HTERT RPE-1 (cell line): Measurements from ENCODE around the gene TREH.

Experiments used
- in situ Hi-C: fragments of 300-500 bp; cut with MboI; formaldehyde crosslinking; loops from 4 replicates; pipeline ENCODE4 v1.14.3; 2020; ENCODE audit warnings: low sequenced_read_pairs

TREH gene

GRCh38 chr11:118652681-118653181 lies 26.7 kb downstream of the TREH start:
- in situ Hi-C loops: no loop called here

GRCh38 chr11:118651820-118652219 lies 27.6 kb downstream of the TREH start:
- in situ Hi-C loops: no loop called here

GRCh38 chr11:118650366-118650765 lies 29.1 kb downstream of the TREH start:
- in situ Hi-C loops: no loop called here

GRCh38 chr11:118649941-118650340 lies 29.5 kb downstream of the TREH start:
- in situ Hi-C loops: no loop called here

- in situ Hi-C loops: no loop called here
These were observed 31.2 kb downstream of the TREH start for GRCh38 chr11:118648291-118648690.

- in situ Hi-C loops: no loop called here
These were observed 33.1 kb downstream of the TREH start for GRCh38 chr11:118646393-118646792.

- in situ Hi-C loops: no loop called here
These were observed 34.3 kb downstream of the TREH start for GRCh38 chr11:118645066-118645715.

GRCh38 chr11:118644496-118644895 lies 35.0 kb downstream of the TREH start:
- in situ Hi-C loops: no loop called here

- in situ Hi-C loops: no loop called here
These were observed 35.5 kb downstream of the TREH start for GRCh38 chr11:118643995-118644345.

- in situ Hi-C loops: no loop called here
These were observed 36.1 kb downstream of the TREH start for GRCh38 chr11:118643142-118643994.

- in situ Hi-C loops: no loop called here
These were observed 37.9 kb downstream of the TREH start for GRCh38 chr11:118641397-118642019.

GRCh38 chr11:118640332-118641154 lies 38.9 kb downstream of the TREH start:
- in situ Hi-C loops: no loop called here

GRCh38 chr11:118639899-118640298 lies 39.6 kb downstream of the TREH start:
- in situ Hi-C loops: no loop called here

GRCh38 chr11:118638726-118639125 lies 40.7 kb downstream of the TREH start:
- in situ Hi-C loops: no loop called here

GRCh38 chr11:118636569-118637290 lies 42.7 kb downstream of the TREH start:
- in situ Hi-C loops: no loop called here

GRCh38 chr11:118635642-118636041 lies 43.8 kb downstream of the TREH start:
- in situ Hi-C loops: no loop called here

GRCh38 chr11:118635237-118635591 lies 44.2 kb downstream of the TREH start:
- in situ Hi-C loops: no loop called here

- in situ Hi-C loops: no loop called here
These were observed 44.8 kb downstream of the TREH start for GRCh38 chr11:118634431-118635236.

GRCh38 chr11:118633979-118634378 lies 45.5 kb downstream of the TREH start:
- in situ Hi-C loops: no loop called here

GRCh38 chr11:118633319-118633690 lies 46.1 kb downstream of the TREH start:
- in situ Hi-C loops: no loop called here
